Endothelial cell of hepatic sinusoid (primary cell): Measurements from ENCODE around the gene SIK3.

Source experiments
- in situ Hi-C: cut with HindIII; loops from 2 replicates; pipeline ENCODE4 v1.10.0; 2017; ENCODE audit warnings: low sequenced_read_pairs

The SIK3 gene

DNA sequence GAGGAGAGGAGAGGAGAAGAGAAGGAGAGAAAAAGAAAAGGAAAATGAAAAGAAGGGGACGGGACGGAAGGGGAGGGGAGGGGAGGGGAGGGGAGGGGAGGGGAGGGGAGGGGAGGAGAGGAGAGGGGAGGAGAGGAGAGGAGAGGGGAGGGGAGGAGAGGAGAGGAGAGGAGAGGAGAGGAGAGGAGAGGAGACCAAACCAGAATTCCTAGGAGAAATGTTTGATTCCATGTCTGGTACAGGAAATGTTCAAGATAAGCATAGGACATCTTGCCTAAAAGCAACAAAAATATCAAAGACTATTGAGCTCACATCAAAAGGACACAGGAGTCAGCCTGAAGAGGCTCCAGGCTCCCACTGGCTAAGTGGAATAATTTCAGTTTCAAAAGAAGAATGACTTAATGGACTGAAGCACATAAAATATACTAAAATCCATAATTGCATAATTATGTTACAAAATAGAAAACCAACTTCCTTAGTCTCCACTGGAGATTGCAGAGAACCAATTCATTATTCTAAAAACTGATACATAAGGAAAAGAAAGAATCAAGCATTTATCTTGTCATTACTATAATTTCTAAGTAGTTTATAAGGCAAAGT lies 159.7 kb downstream of the SIK3 start:
- in situ Hi-C loops: no loop called here

- in situ Hi-C loops: no loop called here
These were observed 161.3 kb downstream of the SIK3 start for GRCh38 chr11:116936754-116937446.

DNA sequence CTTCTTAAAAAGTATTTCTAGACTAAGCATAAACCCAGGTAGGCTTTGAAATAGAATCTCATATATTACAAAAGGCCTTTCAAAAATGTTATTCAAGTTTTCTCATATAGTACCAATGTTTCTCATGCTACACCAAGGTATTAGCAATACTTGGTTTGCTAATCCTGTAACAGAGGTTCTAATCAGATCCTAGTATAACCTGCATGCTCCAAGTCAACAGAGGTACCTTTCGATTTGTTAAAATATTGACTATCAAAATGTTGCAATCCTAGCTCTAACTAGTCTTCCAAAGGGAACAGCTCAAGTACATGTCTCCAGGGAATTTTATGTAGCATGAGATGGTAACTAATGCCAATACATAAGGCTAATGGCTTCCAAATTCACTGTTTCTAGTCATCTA lies 162.7 kb downstream of the SIK3 start:
- in situ Hi-C loops: no loop called here

DNA sequence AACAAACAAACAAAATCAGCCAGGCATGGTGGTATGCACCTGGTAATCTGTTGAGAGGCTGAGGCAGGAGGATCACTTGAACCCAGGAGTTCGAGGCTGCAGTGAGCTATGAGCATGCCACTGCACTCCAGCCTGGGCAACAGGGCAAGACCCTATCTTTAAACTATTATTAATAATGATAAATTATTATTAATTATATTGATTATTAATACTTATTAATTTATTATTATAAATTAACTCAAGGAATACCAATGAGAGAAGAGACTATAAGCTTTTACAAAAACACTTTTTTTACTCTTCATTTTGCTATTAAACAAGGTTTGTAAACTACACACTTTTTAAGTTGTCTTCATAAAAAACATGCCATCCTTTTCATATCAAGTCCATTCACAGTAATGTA lies 163.1 kb downstream of the SIK3 start:
- in situ Hi-C loops: no loop called here

DNA sequence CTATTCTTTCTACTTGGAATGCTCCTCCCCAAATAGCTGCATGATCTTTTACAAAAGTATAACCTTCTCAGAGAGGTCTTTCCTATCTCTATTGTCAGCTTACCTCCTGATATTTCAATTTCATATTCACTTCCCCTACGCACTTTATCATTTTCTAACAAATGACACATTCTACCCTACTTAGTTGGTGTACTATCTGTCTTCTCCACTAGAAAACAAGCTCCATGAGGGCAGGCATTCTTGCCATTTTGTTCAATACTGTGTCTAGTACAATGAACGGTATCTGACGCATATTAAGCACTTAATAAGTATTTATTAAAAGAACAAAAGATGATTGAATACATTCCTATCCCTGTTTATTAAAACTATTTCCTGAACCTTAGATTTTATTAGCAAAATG lies 164.3 kb downstream of the SIK3 start:
- in situ Hi-C loops: no loop called here

DNA sequence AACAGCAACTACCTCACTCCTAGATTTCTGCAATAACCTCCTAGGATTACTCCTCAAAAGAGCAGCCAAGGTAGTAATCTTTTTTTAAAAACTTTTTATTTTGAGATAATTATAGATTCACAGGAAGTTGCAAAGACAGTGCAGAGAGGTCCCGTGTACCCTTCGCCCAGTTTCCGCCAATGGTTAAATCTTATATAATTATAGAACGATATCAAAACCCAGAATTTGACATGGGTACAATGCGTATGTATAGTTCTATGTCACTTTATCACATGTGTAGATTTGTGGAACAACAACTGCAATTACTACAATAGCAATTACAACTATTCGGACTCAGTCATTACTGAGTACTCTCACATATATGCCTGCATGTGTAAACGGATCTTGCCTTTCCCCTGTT lies 166.0 kb downstream of the SIK3 start:
- in situ Hi-C loops: no loop called here

DNA sequence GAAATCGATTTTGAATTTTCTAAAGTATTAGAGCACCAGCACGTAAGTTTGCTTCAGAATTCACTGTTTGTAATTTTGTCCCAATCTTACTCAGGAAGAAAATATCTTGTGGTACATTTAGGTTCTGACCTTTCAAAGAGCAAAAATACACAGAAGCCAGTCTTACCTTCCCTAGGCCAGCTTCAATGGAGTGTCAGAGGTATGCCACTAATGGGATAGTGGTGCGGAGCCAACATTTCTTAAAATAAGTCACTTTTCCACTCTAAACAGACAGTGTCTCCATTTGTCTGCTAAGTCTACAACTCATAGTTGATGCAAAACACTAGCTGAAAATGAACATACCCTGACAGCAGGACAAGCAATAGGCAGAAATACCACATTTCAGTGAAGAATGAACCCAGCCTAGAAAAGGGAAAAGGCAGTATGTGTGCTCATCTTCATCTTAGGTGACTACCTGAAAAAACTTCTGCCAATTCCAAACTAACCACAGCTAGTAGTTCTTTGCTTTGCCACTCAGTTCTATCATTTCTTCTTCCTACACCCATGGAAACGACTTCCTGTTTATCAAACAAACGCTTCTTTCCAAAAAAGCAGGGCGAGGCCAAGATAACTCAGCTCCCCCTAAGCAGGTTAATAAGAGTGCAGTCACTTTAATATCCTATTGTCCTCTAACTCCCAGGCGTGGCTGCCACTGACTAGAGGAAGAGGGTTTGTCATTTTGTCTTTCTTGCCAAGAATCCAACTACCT lies 166.8 kb downstream of the SIK3 start:
- in situ Hi-C loops: no loop called here

DNA sequence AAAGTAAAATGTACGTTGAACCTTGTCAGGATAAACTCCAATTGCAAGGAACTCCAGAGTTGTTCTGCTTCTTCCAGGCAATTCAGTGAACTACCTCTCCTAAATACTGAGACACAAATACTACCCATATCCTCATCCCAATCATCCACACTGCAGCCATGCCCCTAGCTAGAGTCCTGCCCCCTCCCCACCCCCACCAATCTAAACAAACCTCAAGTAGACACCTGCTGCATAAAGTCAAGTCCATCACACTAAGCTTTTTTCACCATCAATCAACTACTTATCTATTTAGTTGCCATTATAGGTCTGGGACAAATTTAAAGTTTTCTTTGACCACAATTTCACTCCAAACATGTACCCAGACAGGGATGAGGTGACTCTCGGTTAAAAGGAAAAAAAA lies 167.6 kb downstream of the SIK3 start:
- in situ Hi-C loops: no loop called here

- in situ Hi-C loops: no loop called here
These were observed 168.1 kb downstream of the SIK3 start for GRCh38 chr11:116930177-116930576.

- in situ Hi-C loops: no loop called here
These were observed 168.7 kb downstream of the SIK3 start for GRCh38 chr11:116929414-116930090.

GRCh38 chr11:116928845-116929244 lies 169.4 kb downstream of the SIK3 start:
- in situ Hi-C loops: no loop called here

DNA sequence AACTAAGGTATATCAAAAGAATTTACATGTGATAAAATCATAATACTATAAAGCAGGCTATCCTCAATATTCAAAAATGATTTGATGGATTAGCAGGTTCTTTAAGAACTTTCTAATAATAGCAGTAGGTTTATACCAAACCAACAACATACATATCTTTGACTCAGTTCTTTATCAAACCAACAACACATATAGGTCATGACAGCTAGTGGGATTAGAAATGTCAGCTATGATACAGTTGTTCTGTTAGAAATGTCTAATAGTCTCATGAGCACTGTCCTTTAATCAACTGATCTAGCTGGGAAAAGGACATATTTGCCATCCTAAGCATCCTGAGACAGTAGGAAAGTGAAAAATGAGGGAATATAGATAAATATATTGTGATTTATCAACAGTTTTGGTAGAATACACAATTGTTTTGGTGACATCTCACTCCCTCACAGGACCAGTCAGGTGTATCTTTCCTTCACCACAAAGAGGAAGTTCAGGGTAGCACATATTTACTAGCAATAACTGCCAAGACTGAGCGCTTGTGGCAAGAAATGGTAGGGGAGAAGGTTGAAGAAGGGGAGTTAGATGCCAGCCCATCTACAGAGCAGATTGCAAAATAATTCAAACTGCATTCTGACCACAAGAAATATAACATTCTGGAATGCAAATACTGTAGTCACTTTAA lies 170.0 kb downstream of the SIK3 start:
- in situ Hi-C loops: no loop called here

DNA sequence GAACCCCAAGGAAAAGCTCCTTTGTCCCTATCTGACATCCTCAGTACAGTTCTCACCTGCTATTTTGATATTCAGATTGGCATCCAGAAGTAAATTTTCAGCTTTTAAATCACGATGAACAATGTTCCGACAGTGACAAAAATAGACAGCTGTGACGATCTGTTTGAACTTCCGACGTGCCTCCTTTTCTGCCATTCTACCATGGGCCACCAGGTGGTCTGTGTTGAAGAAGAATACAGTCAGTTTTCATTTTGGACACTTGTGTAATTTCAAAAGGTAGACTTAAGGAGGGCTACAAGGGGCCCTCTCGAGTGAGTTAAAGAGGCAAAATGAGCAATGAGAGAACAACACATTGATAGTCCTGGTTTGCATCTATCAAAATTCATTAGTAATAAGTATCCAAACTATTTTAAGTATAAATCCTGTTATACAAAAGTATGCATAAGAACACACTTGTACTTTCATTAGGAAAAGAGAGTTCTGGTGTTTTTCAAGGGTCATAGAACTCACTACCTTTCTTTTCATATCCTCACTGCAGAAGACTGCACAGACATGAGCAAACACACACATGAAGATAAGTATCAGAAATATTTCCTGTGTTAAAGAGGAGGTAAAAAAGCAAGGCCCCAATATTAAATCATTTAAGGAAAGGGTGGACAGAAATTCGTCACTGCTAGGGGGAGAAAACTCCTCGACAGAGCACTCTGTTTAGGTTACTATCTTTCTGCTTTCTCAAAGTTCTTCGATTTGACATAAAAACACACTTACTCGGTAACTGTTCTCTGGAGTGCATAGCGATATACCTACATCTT lies 170.9 kb downstream of the SIK3 start:
- in situ Hi-C loops: no loop called here

DNA sequence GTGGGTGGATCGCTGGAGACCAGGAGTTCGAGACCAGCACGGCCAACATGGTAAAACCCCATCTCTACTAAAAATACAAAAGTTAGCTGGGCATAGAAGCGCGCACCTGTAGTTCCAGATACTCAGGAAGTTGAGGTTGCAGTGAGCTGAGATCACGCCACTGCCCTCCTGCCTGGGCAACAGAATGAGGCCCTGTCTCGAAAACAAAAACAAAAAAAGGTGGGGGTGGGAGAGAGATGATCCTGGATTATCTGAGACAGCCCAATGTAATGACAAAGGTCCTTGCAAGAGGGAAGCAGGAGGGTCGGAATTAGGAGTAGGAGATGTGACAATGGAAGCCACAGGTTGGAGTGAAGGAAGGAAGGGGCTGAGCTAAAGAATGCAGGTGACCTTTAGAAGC lies 173.2 kb downstream of the SIK3 start:
- in situ Hi-C loops: no loop called here

DNA sequence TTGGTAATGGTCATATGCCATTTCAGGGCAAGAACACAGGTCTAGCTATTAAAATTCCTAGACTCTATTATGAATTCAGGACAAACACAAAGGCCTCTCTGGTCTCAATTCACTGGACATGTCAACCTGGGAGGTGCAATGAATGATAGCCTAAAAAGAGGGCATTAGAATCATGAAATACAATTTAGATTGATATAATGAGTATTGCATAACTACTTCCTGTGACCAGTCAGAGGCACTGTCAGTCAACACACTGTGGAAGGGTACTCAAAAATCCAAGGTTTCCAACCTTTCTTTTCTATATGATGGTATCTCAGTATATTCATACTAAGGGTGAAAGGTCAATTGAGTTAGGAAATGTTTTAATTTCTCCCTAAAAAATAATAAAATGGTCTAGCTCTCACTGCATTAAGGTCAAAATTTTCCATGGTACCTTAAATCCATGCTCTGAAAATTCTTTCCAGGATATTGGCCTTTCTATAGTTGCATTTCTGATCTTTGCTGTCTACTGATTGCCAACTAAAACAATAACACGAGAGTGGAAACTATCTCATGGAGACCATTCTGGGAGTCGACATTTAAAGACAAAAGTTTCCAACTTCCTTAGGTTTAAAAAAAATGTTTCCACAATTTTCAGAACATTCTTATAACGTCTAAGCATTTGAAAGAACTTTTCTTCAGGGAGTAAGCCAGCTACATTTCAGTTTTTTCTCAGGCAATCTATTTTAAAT lies 179.1 kb downstream of the SIK3 start:
- in situ Hi-C loops: loop anchor here (5.0 kb wide), 1 partner anchor 83 kb away; no protein-coding TSS in a partner anchor

DNA sequence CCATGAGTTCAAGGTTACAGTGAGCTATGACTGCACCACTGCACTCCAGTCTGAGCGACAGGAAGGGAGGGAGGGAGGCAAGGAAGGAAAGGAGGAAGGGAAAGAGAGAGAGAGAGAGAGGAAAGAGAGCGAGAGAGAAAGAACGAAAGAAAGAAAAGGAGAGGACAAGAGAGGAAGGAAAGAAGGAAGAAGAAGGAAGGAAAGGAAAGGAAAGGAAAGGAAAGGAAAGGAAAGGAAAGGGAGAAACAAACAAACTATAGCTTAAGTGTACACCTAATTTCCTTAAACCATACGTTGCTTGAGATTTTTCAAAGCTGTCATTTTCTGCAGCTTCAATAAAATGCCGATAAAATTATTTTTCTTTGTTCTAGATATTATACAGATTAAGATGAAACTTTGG lies 180.6 kb downstream of the SIK3 start:
- in situ Hi-C loops: loop anchor here (5.0 kb wide), 1 partner anchor 85 kb away; no protein-coding TSS in a partner anchor

DNA sequence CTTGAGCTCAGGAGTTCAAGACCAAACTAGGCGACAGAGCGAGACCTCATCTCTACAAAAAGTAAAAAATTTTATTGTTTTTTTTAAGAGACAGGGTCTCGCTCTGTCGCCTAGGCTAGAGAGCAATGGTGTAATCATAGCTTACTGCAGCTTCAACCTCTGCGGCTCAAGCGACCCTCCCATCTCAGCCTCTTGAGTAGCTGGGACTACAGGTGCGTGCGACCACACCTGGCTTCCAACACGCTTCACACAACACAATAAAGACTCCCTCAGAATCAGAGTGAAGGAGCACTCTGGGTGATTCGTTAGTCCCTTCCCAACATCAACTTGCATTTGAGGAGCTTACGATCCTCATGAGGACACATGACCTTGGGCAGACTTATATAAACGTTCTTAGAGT lies 181.3 kb downstream of the SIK3 start:
- in situ Hi-C loops: loop anchor here (5.0 kb wide), 1 partner anchor 85 kb away; no protein-coding TSS in a partner anchor

GRCh38 chr11:116916052-116916451 lies 182.2 kb downstream of the SIK3 start:
- in situ Hi-C loops: loop anchor here (5.0 kb wide), 1 partner anchor 86 kb away; no protein-coding TSS in a partner anchor

GRCh38 chr11:116913000-116913399 lies 185.2 kb downstream of the SIK3 start:
- in situ Hi-C loops: no loop called here
